Effector memory CD4-positive, alpha-beta T cell (primary cell): ENCODE measurements around the gene ELOVL7.
"Not testable (repeated sequence)": the region's sequence is repeated elsewhere in the genome, so short reads cannot be mapped to it uniquely, and the experiment has no call there.

Experiments
- DNase-seq, 3 donors: peaks; one replicate each; pipeline ENCODE4 v3.0.0-alpha.2; 2020
- H3K27ac ChIP-seq: 2 replicates; pipeline ENCODE4 v1.7.0; 2013; ENCODE audit warnings: mild to moderate bottlenecking, low read length, moderate library complexity; ENCODE audit not compliant: insufficient read depth, poor library complexity, severe bottlenecking
- H3K27me3 ChIP-seq: replicated peaks from 2 replicates; pipeline ENCODE4 v1.7.0; 2013; ENCODE audit warnings: mild to moderate bottlenecking, low read length; ENCODE audit not compliant: insufficient read depth, control insufficient read depth, poor library complexity, severe bottlenecking
- H3K36me3 ChIP-seq: 2 replicates; pipeline ENCODE4 v1.7.0; 2013; ENCODE audit warnings: mild to moderate bottlenecking, low read length, moderate library complexity; ENCODE audit not compliant: control insufficient read depth, insufficient read depth
- H3K4me1 ChIP-seq: 2 replicates; pipeline ENCODE4 v1.7.0; 2013; ENCODE audit warnings: low read length, mild to moderate bottlenecking; ENCODE audit not compliant: control insufficient read depth, insufficient read depth, poor library complexity, severe bottlenecking
- H3K4me3 ChIP-seq: 2 replicates; pipeline ENCODE4 v1.7.0; 2013; ENCODE audit warnings: low read length, low read depth, mild to moderate bottlenecking; ENCODE audit not compliant: insufficient read depth, poor library complexity, severe bottlenecking
- H3K9me3 ChIP-seq: 2 replicates; pipeline ENCODE4 v1.7.0; 2013; ENCODE audit warnings: mild to moderate bottlenecking, low read length, moderate library complexity; ENCODE audit not compliant: control insufficient read depth

The ELOVL7 gene

DNA sequence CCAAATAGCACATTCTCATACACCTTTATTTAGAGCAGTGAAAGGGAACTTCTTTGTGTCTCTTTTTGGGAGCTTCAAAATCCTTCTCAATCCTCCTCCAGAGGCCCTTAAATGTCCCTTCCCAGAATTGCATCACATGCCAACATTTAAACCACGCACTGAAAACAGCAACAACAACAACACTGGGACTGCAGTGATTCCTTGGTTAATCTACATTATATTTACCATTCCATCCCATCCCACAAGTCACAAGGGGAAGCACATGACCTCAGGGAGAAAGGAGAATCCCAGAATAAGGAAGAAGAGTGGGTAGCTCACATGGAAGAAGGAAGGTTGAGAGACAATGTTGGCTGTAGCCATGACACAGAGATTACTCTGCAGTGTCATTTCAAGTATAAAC, 41.1 kb downstream of the ELOVL7 start:
- no peak overlapping the region for H3K27ac ChIP-seq
- no peaks in the 10 kb centered on the region for H3K4me1 ChIP-seq
- H3K27me3 ChIP-seq: no peaks in the 10 kb centered on the region
- no peaks in the 10 kb centered on the region for H3K9me3 ChIP-seq
- no peaks in the 10 kb centered on the region for H3K36me3 ChIP-seq
- no peak for DNase-seq
- H3K4me3 ChIP-seq: no peak overlapping the region

DNA sequence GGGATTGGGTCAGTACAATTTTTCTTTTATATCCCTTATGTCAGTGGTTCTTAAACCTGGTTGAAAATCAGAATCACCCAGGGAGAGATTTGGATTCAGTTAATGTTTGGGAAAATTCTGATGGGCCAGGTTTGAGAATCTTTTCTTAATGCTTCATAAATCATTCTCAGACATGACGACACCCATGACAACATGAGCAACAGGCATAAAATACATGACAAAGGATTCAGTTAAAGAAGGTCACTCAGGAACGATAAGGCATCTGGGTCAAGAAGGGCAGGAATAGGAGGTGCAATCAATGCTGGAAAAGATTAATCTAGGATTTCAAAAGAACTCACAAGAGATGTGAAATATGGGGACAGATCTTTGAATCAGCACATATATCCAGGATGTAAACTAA, 41.8 kb downstream of the ELOVL7 start:
- Histone ChIP-seq H3K27ac (no peak overlapping the region), H3K4me1 (no peaks in the 10 kb centered on the region), H3K36me3 (no peaks in the 10 kb centered on the region), H3K4me3 (no peak overlapping the region), H3K27me3 (no peaks in the 10 kb centered on the region), H3K9me3 (no peaks in the 10 kb centered on the region)
- DNase-seq: no peak

DNA sequence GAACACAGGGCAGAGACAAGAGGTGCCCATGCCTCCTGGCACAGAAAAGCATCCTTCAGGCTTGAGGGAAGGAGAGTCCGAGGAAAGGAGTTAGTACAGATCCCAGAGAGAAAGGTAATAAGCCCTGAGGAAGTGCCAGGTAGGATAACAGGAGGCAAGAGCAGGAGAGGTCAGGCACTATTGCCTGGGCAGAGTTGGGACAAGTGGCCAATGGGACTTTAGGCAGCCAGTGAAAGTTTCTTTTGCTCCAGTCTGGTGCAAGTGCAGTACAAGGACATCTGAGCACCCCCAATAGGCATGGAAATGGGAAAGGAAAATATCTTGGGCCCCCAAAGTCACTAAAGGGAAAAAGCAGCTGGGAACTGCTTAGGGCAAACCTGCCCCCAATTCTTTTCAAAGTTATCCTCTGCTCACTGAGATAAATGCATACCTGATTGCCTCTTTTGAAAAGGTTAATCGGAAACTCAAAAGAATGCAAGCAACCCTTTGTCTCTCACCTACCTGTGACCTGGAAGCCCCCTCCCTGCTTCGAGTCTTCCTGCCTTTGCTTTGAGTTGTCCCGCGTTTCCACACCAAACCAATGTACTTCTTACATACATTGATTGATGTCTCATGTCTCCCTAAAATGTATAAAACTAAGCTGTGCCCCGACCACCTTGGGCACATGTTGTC, 46.5 kb downstream of the ELOVL7 start:
- no peak overlapping the region for H3K27ac ChIP-seq
- no peaks in the 10 kb centered on the region for H3K9me3 ChIP-seq
- no peaks in the 10 kb centered on the region for H3K36me3 ChIP-seq
- no peak overlapping the region for H3K4me3 ChIP-seq
- H3K27me3 ChIP-seq: no peaks in the 10 kb centered on the region
- H3K4me1 ChIP-seq: no peaks in the 10 kb centered on the region
- DNase-seq: no peak

DNA sequence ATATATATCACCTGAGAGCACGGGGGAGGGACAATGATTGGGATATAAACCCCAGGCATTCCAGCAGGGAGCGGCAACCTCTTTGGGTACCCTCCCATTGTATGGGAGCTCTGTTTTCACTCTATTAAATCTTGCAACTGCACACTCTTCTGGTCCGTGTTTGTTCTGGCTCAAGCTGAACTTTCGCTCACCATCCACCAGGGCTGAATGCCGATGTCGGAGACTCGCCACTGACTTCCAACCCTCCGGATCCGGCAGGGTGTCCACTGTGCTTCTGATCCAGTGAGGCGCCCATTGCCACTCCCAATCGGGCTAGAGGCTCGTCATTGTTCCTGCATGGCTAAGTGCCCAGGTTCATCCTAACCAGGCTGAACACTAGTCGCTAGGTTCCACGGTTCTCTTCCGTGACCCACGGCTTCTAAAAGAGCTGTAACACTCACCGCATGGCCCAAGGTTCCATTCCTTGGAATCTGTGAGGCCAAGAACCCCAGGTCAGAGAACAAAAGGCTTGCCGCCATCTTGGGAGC, 48.6 kb downstream of the ELOVL7 start:
- H3K9me3 ChIP-seq, H3K36me3 ChIP-seq, H3K27me3 ChIP-seq, H3K27ac ChIP-seq, H3K4me1 ChIP-seq, H3K4me3 ChIP-seq, DNase-seq: not testable (repeated sequence)

DNA sequence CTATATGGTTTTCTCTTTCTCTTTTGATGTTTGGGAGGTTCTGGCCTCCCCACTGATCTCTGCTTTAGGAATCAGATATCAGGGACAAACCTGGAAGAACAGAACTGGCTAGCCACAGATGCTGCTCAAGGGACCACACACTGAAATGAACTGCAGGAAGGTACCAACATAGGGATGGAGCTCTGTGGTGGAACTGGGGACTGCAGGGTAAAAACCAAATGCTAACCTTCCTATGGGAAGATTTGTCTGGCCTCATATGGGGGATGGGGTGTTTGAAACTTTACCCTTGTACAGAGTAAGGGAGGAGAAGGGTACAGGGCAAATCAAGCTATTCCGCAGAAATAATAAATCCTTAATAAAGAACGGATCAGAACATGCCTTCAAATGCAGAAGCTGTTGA, 49.4 kb downstream of the ELOVL7 start:
- Histone ChIP-seq H3K9me3 (no peaks in the 10 kb centered on the region), H3K4me1 (no peaks in the 10 kb centered on the region), H3K36me3 (no peaks in the 10 kb centered on the region), H3K27me3 (no peaks in the 10 kb centered on the region), H3K27ac (no peak overlapping the region), H3K4me3 (no peak overlapping the region)
- DNase-seq: no peak

DNA sequence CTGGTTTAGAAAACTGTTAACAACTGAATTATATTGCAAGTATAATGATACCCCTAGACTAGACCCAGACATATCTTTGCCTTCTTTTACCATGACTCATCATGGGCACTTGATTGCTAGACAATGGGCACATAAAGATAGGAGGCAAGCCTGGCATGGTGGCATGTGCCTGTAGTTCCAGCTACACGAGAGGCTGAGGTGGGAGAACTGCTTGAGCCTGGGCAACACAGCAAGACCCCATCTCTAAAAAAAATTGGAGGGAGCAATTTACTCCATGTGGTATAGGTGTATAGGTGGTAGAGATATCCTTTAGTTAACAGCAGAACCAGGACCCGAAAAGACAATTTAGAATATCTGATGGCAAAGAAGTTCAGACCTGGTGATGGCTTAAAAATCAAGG, 51.6 kb downstream of the ELOVL7 start:
- no peaks in the 10 kb centered on the region for H3K36me3 ChIP-seq
- no peaks in the 10 kb centered on the region for H3K4me1 ChIP-seq
- H3K27me3 ChIP-seq: no peaks in the 10 kb centered on the region
- H3K27ac ChIP-seq: no peak overlapping the region
- no peaks in the 10 kb centered on the region for H3K9me3 ChIP-seq
- DNase-seq: no peak
- H3K4me3 ChIP-seq: no peak overlapping the region

DNA sequence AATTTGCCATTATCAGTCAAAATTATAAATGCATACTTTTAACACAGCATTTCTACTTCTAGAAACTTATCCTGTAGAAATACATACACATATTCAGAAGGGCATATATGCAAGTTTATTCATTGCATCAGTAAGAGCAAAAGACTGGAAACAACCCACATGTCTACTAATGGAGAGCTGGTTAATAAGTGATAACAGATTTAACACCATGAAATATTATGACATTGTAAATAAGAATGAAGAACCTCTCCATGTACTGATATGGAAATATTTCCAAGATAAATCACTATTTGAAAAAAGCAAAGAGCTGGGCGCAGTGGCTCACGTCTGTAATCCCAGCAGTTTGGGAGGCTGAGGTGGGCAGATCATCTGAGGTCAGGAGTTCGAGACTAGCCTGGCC, 54.5 kb downstream of the ELOVL7 start:
- Histone ChIP-seq H3K4me3 (no peak overlapping the region), H3K9me3 (no peaks in the 10 kb centered on the region), H3K27me3 (no peaks in the 10 kb centered on the region), H3K36me3 (no peaks in the 10 kb centered on the region), H3K4me1 (no peaks in the 10 kb centered on the region), H3K27ac (no peak overlapping the region)
- no peak for DNase-seq

DNA sequence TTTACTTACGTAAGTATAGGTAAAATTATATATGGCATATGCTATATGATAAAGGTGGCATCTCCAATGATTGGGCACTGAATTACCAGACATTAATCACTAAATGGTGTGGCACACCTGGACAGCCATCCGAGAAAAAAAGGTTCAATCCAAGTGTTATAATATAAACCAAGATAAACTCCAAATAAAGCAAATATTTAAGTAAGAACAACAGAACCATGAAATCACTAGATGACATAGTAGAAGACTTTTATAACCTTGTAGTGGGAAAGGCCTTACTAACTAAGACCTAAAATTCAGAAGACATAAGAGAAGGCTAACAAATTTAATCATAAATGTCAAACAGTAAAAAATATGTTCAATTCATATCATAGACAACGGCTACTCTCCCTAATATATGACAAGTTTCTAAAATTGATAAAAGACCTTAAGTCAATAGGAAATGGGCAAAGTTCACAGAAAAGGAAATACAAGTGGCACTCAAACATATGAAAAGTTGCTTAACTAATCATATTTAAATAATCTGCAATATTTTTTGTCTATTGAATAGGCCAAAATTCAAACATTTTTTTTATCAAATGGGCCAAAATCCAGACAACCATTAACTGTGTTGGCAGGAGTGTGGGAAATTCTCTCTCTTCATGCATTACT, 55.1 kb downstream of the ELOVL7 start:
- Histone ChIP-seq H3K27me3 (no peaks in the 10 kb centered on the region), H3K27ac (no peak overlapping the region), H3K4me1 (no peaks in the 10 kb centered on the region), H3K9me3 (no peaks in the 10 kb centered on the region), H3K36me3 (no peaks in the 10 kb centered on the region), H3K4me3 (no peak overlapping the region)
- no peak for DNase-seq

DNA sequence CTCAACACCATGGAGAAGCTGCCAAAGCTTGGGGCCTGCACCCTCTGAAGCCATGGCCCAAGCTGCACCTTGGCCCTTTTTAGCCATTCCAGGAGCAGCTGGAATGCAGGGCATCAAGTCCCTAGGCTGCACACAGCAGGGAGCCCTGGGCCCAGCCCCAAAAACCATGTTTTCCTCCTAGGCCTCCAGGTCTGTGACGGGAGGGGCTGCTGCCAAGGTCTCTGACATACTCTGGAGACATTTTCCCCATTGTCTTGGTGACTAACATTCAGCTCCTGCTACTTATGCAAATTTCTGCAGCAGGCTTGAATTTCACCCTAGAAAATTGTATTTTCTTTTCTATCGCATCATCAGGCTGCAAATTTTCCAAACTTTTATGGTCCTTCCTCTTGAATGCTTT, 64.6 kb downstream of the ELOVL7 start:
- Histone ChIP-seq H3K4me3 (no peak overlapping the region), H3K9me3 (no peaks in the 10 kb centered on the region), H3K4me1 (no peaks in the 10 kb centered on the region), H3K36me3 (no peaks in the 10 kb centered on the region), H3K27ac (no peak overlapping the region), H3K27me3 (no peaks in the 10 kb centered on the region)
- DNase-seq: no peak

DNA sequence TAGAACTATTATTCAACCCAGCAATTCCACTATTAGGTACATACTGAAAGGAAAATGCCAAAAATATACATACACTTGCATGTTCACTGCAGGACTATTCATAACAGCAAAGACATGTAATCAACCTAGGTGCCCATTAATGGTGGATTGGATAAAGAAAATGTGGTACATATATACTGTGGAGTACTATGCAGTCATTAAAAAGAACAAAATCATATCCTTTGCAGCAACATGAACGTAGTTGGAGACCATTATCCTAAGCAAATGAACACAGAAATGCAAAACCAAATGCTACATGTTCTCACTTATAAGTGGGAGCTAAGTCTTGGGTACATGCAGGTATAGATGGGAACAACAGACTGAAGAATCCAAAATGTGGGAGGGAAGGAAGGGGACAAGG, 67.7 kb downstream of the ELOVL7 start:
- H3K4me1 ChIP-seq: no peaks in the 10 kb centered on the region
- H3K9me3 ChIP-seq: no peaks in the 10 kb centered on the region
- no peaks in the 10 kb centered on the region for H3K36me3 ChIP-seq
- no peak overlapping the region for H3K4me3 ChIP-seq
- DNase-seq: no peak
- no peaks in the 10 kb centered on the region for H3K27me3 ChIP-seq
- H3K27ac ChIP-seq: no peak overlapping the region
